GM18861 (cell line): ENCODE data around the gene S100P.
"Not testable (repeated sequence)": the region's sequence is repeated elsewhere in the genome, so short reads cannot be mapped to it uniquely, and the experiment has no call there.

Experiments
- ATAC-seq: cut with Tn5 transposase; IDR thresholded peaks from one replicate; pipeline ENCODE4 v1.9.1; 2021; ENCODE audit not compliant: unreplicated experiment

Gene S100P

GRCh38 chr4:6720202-6720699 lies 26.6 kb downstream of the S100P start:
- no peak for ATAC-seq

GRCh38 chr4:6721121-6721520 lies 27.4 kb downstream of the S100P start:
- ATAC-seq, result no peak

- no peak for ATAC-seq
Measured at GRCh38 chr4:6722891-6723290, 29.2 kb downstream of the S100P start.

- no peak for ATAC-seq
Measured at GRCh38 chr4:6723851-6724250, 30.2 kb downstream of the S100P start.

GRCh38 chr4:6724421-6725111 lies 30.9 kb downstream of the S100P start:
- ATAC-seq, result no peak

GRCh38 chr4:6725427-6725961 lies 31.8 kb downstream of the S100P start:
- not testable (repeated sequence) for ATAC-seq

- ATAC-seq, result no peak
Measured at GRCh38 chr4:6727081-6727942, 33.6 kb downstream of the S100P start.

GRCh38 chr4:6727943-6728250 lies 34.2 kb downstream of the S100P start:
- no peak for ATAC-seq

- no peak for ATAC-seq
Measured at GRCh38 chr4:6728320-6729029, 34.8 kb downstream of the S100P start.

GRCh38 chr4:6730603-6731317 lies 37.1 kb downstream of the S100P start:
- no peak for ATAC-seq

- no peak for ATAC-seq
Measured at GRCh38 chr4:6731318-6731675, 37.6 kb downstream of the S100P start.

GRCh38 chr4:6731780-6732179 lies 38.1 kb downstream of the S100P start:
- no peak for ATAC-seq

GRCh38 chr4:6732441-6733357 lies 39.0 kb downstream of the S100P start:
- no peak for ATAC-seq

- ATAC-seq, result no peak
Measured at GRCh38 chr4:6733358-6734164, 39.9 kb downstream of the S100P start.

GRCh38 chr4:6734165-6734786 lies 40.6 kb downstream of the S100P start:
- no peak for ATAC-seq

GRCh38 chr4:6739920-6740319 lies 46.2 kb downstream of the S100P start:
- ATAC-seq, result no peak

- ATAC-seq, result no peak
Measured at GRCh38 chr4:6740347-6740746, 46.7 kb downstream of the S100P start.

- no peak for ATAC-seq
Measured at GRCh38 chr4:6742507-6742906, 48.8 kb downstream of the S100P start.

- ATAC-seq, result no peak
Measured at GRCh38 chr4:6742989-6743388, 49.3 kb downstream of the S100P start.
